B cell (primary cell): Measurements from ENCODE around the gene B4GALNT3. TPM values are rescaled to one million over a fixed set of nuclear protein-coding genes. Genes with fewer than 3 reads are reported as not detected.

ENCODE experiments used
- ATAC-seq: fragments of 200-7000 bp; cut with Tn5 transposase; one replicate; pipeline ENCODE4 v1.10.0; 2021; ENCODE audit warnings: low read depth, mild to moderate bottlenecking, moderate number of reproducible peaks, moderate library complexity
- CTCF ChIA-PET: fragments of 350-600 bp; sonication (Branson Sonifier 250); formaldehyde crosslinking; loops from one replicate; lab custom pipeline; 2021; ENCODE audit warnings: antibody characterized with exemption, inconsistent platforms; lab: Charles Lee
- POLR2A ChIA-PET: fragments of 350-600 bp; sonication (Branson Sonifier 250); formaldehyde crosslinking; loops from one replicate; lab custom pipeline; 2021; ENCODE audit warnings: antibody characterized with exemption; lab: Charles Lee
- DNase-seq: peaks from one replicate; pipeline ENCODE4 v3.0.0; 2013
- H2AFZ ChIP-seq: 2 replicates; pipeline ENCODE4 v1.6.1; 2012; ENCODE audit warnings: mild to moderate bottlenecking, low read depth, low read length; ENCODE audit not compliant: insufficient read depth, poor library complexity, severe bottlenecking
- H3K27ac ChIP-seq, 2 donors: 1 replicate in 1 of 2; 2 replicates in 1 of 2; pipeline ENCODE4 v1.5.1; 2012 to 2013; ENCODE audit warnings: low read length in 2 of 2, mild to moderate bottlenecking in 2 of 2, moderate library complexity in 1 of 2
- H3K27me3 ChIP-seq, 4 experiments: fragments of 200-600 bp in 1 of 4; sonication (generic) in 1 of 4; replicated peaks in 1 of 4; 1 replicate in 2 of 4; 2 replicates in 2 of 4; pipeline versions ENCODE4 v1.6.1 to v1.7.0; 2013 to 2016; ENCODE audit warnings: low read length in 3 of 4, mild to moderate bottlenecking in 2 of 4, mixed read lengths in 1 of 4, moderate library complexity in 1 of 4; ENCODE audit not compliant: insufficient read depth in 4 of 4, control insufficient read depth in 3 of 4; ENCODE audit errors: control extremely low read depth in 1 of 4
- H3K36me3 ChIP-seq, 2 experiments: replicated peaks in 1 of 2; 1 replicate in 1 of 2; 2 replicates in 1 of 2; pipeline versions ENCODE4 v1.6.1 to v1.7.1; 2013; ENCODE audit warnings: low read length in 1 of 2; ENCODE audit not compliant: insufficient read depth in 2 of 2, control insufficient read depth in 1 of 2; ENCODE audit errors: control extremely low read depth in 1 of 2, extremely low read depth in 1 of 2
- H3K4me1 ChIP-seq, 2 donors: fragments of 200-600 bp in 1 of 2; sonication (generic) in 1 of 2; 1 replicate in 1 of 2; 2 replicates in 1 of 2; pipeline versions ENCODE4 v1.5.1 to v1.6.1; 2013 to 2017; ENCODE audit warnings: low read length in 2 of 2; ENCODE audit not compliant: control insufficient read depth in 2 of 2, insufficient read depth in 2 of 2
- H3K4me2 ChIP-seq: replicated peaks from 2 replicates; pipeline ENCODE3; 2012; ENCODE audit warnings: mild to moderate bottlenecking, low read depth, low read length; ENCODE audit not compliant: poor library complexity, severe bottlenecking
- H3K4me3 ChIP-seq, 5 experiments: fragments of 200-600 bp in 1 of 5; sonication (generic) in 1 of 5; 1 replicate in 3 of 5; 2 replicates in 2 of 5; pipeline versions ENCODE4 v1.5.1 to v1.7.0; 2011 to 2016; ENCODE audit warnings: low read length in 4 of 5, mild to moderate bottlenecking in 4 of 5, low read depth in 2 of 5, control low read depth in 1 of 5, moderate library complexity in 1 of 5; ENCODE audit not compliant: insufficient read depth in 1 of 5; ENCODE audit errors: control extremely low read depth in 1 of 5, extremely low read depth in 1 of 5
- H3K79me2 ChIP-seq: fragments of 200-600 bp; sonication (generic); one replicate; pipeline ENCODE4 v1.6.0; 2016; ENCODE audit warnings: low read length; ENCODE audit not compliant: control insufficient read depth, insufficient read depth
- H3K9ac ChIP-seq: fragments of 200-600 bp; sonication (generic); 2 replicates; pipeline ENCODE4 v1.6.1; 2017; ENCODE audit warnings: mild to moderate bottlenecking, low read length, moderate library complexity
- H3K9me3 ChIP-seq, 3 donors: one replicate each; pipeline versions ENCODE4 v1.6.1 to v1.7.1; 2013; ENCODE audit warnings: low read length in 2 of 3; ENCODE audit not compliant: control insufficient read depth in 2 of 3, insufficient read depth in 1 of 3; ENCODE audit errors: control extremely low read depth in 1 of 3
- H4K20me1 ChIP-seq: 2 replicates; pipeline ENCODE4 v1.6.0; 2012; ENCODE audit warnings: mild to moderate bottlenecking, low read length; ENCODE audit not compliant: insufficient read depth, control insufficient read depth, poor library complexity, severe bottlenecking
- H3K27ac Mint-ChIP-seq: one replicate; pipeline ENCODE4 v1.8.0; 2021; ENCODE audit warnings: mixed read lengths
- H3K27me3 Mint-ChIP-seq: one replicate; pipeline ENCODE4 v1.8.0; 2021; ENCODE audit warnings: mixed read lengths
- H3K4me1 Mint-ChIP-seq: one replicate; pipeline ENCODE4 v1.8.0; 2021; ENCODE audit warnings: mixed read lengths
- H3K4me3 Mint-ChIP-seq: one replicate; pipeline ENCODE4 v1.8.0; 2021; ENCODE audit warnings: mixed read lengths
- H3K9me3 Mint-ChIP-seq: one replicate; pipeline ENCODE4 v1.8.0; 2022; ENCODE audit warnings: mixed read lengths; ENCODE audit not compliant: insufficient read depth
- EZH2 ChIP-seq: IDR thresholded peaks from 2 replicates; pipeline ENCODE4 v1.6.1; 2012; ENCODE audit warnings: borderline replicate concordance, low read depth, mild to moderate bottlenecking, moderate library complexity, low read length; ENCODE audit not compliant: insufficient read depth, poor library complexity, severe bottlenecking
- WGBS: methylation state at CpG from one replicate; pipeline ENCODE4 v1.1.5; 2013; ENCODE audit warnings: missing lambda C conversion rate; ENCODE audit not compliant: insufficient coverage; 5-methylcytosine and 5-hydroxymethylcytosine counted together
- intact Hi-C: fragments of 100-400 bp; cut with micrococcal nuclease; formaldehyde crosslinking; loops from one replicate; pipeline ENCODE4 v1.10.0; 2022
- polyA plus RNA-seq: library from polyadenylated mRNA; depleted of rRNA; stranded (reverse); fragments of >200 nt; gene quantifications from 2 replicates; pipeline ENCODE4 v1.2.3, GENCODE V29; 2012
- total RNA-seq, 2 donors: library from RNA; stranded (reverse); fragments of 120-200 nt in 1 of 2; gene quantifications; 1 replicate in 1 of 2; 2 replicates in 1 of 2; pipeline versions ENCODE4 v1.2.3 to v1.2.4, GENCODE V29; 2013 to 2022
- TF ChIP-seq, protein P1 (sequence below): fragments of 200-600 bp; IDR thresholded peaks from one replicate; pipeline ENCODE4 v1.8.0; 2022; ENCODE audit warnings: antibody characterized with exemption, mild to moderate bottlenecking

B4GALNT3 gene
- total and polyA plus RNA-seq, 2 donors (not counting 1 experiment from before 2014, with no cell fraction given) = 0.25 TPM; not detected in 1

DNA sequence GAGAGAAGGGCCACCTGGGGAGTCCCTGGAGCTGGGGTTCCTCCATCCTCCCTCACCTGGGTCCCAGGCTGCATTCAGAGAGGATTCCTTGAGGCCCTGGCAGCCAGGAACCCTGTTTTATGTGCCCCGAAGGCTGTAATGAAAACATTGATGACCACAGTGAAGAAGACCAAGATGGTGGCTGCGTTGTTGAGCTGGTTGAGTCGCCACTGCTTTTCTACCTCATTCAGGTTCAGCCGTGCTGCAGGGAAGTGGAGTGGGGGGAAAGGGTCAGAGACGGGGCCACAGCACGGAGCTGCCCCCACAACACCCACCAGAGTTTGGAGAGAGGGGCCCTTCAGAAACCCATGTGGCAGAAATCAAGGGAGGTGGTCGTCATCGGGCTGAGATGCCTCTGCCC is 105.4 kb downstream of the B4GALNT3 start:
- H3K9me3 ChIP-seq = no peaks in the 10 kb centered on the region
- H3K27ac ChIP-seq = no peak overlapping the region
- ChIA-PET POLR2A (no interaction called here), CTCF (interaction anchor here (1.7 kb wide), 1 partner anchor 11 kb away, joined by 5 read pairs; no protein-coding TSS in a partner anchor)
- H3K4me1 ChIP-seq = peaks cover 25 to 40% of the 10 kb centered on the region in 2 donors
- Mint-ChIP-seq H3K27me3 (peaks cover 2% of the 10 kb centered on the region), H3K27ac (no peak overlapping the region), H3K4me1 (peaks cover 30% of the 10 kb centered on the region), H3K9me3 (no peaks in the 10 kb centered on the region), H3K4me3 (no peak overlapping the region)
- WGBS = 100% methylated on average over 5 of the region's 8 CpGs
- DNase-seq (no peak), ATAC-seq (no peak)
- no peak overlapping the region for H3K9ac ChIP-seq
- peaks cover 0 to 3% (median 1%) of the 10 kb centered on the region in 4 experiments for H3K27me3 ChIP-seq
- H3K79me2 ChIP-seq = no peaks in the 10 kb centered on the region
- H2AFZ ChIP-seq = no peak overlapping the region
- no peak overlapping the region for H3K4me3 ChIP-seq
- intact Hi-C loops = loop anchor here (5.0 kb wide), 1 partner anchor 527 kb away; no protein-coding TSS in a partner anchor
- no peak overlapping the region for H3K4me2 ChIP-seq
- no peaks in the 10 kb centered on the region for H4K20me1 ChIP-seq
- no peak for TF ChIP-seq EZH2
- TF ChIP-seq, protein P1, sequence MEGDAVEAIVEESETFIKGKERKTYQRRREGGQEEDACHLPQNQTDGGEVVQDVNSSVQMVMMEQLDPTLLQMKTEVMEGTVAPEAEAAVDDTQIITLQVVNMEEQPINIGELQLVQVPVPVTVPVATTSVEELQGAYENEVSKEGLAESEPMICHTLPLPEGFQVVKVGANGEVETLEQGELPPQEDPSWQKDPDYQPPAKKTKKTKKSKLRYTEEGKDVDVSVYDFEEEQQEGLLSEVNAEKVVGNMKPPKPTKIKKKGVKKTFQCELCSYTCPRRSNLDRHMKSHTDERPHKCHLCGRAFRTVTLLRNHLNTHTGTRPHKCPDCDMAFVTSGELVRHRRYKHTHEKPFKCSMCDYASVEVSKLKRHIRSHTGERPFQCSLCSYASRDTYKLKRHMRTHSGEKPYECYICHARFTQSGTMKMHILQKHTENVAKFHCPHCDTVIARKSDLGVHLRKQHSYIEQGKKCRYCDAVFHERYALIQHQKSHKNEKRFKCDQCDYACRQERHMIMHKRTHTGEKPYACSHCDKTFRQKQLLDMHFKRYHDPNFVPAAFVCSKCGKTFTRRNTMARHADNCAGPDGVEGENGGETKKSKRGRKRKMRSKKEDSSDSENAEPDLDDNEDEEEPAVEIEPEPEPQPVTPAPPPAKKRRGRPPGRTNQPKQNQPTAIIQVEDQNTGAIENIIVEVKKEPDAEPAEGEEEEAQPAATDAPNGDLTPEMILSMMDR = no peak
- no peaks in the 10 kb centered on the region for H3K36me3 ChIP-seq

GRCh38 chr12:565589-566105 is 105.9 kb downstream of the B4GALNT3 start:
- Histone ChIP-seq H3K27ac (no peak overlapping the region), H3K27me3 (peaks cover 0 to 3% (median 1%) of the 10 kb centered on the region in 4 experiments), H3K9ac (no peak overlapping the region), H3K36me3 (no peaks in the 10 kb centered on the region), H3K9me3 (no peaks in the 10 kb centered on the region), H4K20me1 (no peaks in the 10 kb centered on the region), H3K4me2 (no peak overlapping the region), H3K4me3 (no peak overlapping the region), H2AFZ (no peak overlapping the region), H3K4me1 (peaks cover 26 to 44% of the 10 kb centered on the region in 2 donors), H3K79me2 (no peaks in the 10 kb centered on the region)
- no peaks in the 10 kb centered on the region for H3K27me3 Mint-ChIP-seq
- no peak overlapping the region for H3K4me3 Mint-ChIP-seq
- no peak overlapping the region for H3K27ac Mint-ChIP-seq
- no peaks in the 10 kb centered on the region for H3K9me3 Mint-ChIP-seq
- ATAC-seq (no peak), DNase-seq (no peak)
- peaks cover 28% of the 10 kb centered on the region for H3K4me1 Mint-ChIP-seq
- ChIA-PET CTCF (interaction anchor here (1.7 kb wide), 1 partner anchor 11 kb away, joined by 5 read pairs; no protein-coding TSS in a partner anchor), POLR2A (no interaction called here)
- TF ChIP-seq EZH2 = no peak
- TF ChIP-seq, protein P1 = no peak
- WGBS = 92% methylated on average over 21 of the region's 21 CpGs
- intact Hi-C loops = loop anchor here (5.0 kb wide), 1 partner anchor 527 kb away; no protein-coding TSS in a partner anchor
